Measurements from ENCODE around the gene CAMSAP1.

DNA sequence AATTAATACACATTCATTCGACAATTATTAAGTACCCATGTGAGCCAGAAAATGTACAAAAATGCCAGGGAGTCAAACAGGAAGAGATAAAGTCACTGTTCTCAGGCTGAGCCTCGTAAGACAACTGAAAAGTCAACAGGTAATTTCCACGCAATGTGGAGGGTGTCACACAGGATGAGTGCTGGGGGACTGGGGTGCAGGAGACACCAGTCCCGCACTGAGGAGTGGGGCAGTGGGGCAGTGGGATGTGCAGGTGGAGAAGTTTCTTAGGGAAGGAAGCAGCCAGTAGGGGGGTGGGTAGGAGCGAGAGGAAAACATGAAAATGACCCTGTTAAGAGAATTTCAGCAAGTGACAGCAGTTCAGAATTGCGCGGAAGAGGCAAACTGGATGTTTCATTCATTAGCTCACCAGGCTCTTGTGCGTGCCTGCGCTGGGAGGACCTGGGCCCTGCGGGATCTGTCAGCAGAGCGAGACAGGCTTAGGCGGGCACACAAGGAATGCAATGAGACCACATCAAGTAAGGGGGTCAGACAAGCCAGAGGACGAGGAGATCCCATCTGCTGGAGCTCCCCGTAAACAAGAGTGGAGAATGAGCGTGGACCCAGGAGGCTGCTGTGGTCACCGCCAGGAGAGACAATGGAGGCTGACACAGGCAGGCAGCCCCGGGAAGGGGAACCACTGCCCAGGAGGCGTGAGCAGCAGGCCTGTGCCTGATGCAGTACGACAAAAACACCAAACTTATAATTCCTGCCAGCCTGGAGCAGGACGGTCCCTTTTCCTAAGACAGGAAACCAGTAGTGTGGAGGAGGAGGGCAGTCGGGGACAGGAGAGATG is 21.0 kb downstream of the CAMSAP1 start:
- TF ChIP-seq CTCF (IDR thresholded peaks at IDR 0.05; ENCODE audit: borderline replicate concordance, extremely low read depth, low read length, poor library complexity, severe bottlenecking) (no peak), EZH2 (IDR thresholded peaks at IDR 0.05; ENCODE audit: borderline replicate concordance, low read depth, low read length, severe bottlenecking) (no peak)
